Hematopoietic multipotent progenitor cell treated with erythropoietin and hydrocortisone succinate and interleukin-3 and kit ligand, for 17 days (in vitro differentiated cells): ENCODE measurements around the gene NUFIP2.
A peak's percentile ranks its signal among the peaks of the same experiment; 100 is the strongest.
"Not testable (repeated sequence)": the region's sequence is repeated elsewhere in the genome, so short reads cannot be mapped to it uniquely, and the experiment has no call there.

Experiments
- DNase-seq: peaks from one replicate; pipeline ENCODE4 v3.0.0-alpha.2; 2015; ENCODE audit warnings: low spot score

Gene NUFIP2

DNA sequence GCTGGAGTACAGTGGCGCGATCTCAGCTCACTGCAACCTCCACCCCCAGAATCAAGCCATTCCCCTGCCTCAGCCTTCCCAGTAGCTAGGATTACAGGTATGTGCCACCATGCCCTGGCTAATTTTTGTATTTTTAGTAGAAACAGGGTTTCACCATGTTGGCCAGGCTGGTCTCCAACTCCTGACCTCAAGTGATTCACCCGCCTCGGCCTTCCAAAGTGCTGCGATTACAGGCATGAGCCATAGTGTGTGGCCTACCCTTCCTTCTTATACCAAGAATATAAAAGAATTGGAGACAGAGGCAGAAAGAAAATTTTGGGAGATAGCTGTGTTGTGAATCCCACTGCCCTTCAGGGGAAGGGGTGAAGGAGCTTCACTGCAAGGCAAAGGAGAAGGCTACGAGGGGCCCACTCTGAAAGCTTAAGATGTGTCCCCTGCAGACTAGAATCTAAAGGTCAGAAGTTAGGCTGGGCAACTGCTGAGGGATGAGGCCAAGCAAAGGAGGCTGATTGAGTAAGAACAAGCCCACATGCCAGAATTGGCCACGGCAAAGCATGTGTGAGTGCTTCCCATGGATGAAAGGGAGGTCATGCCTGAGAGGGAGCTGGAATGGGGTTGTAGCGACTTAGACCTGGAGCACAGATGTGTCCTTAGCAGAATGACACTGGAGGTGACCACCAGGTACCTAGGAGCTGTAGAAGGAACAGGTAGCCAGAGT lies 55.7 kb downstream of the NUFIP2 start:
- no peak for DNase-seq

DNA sequence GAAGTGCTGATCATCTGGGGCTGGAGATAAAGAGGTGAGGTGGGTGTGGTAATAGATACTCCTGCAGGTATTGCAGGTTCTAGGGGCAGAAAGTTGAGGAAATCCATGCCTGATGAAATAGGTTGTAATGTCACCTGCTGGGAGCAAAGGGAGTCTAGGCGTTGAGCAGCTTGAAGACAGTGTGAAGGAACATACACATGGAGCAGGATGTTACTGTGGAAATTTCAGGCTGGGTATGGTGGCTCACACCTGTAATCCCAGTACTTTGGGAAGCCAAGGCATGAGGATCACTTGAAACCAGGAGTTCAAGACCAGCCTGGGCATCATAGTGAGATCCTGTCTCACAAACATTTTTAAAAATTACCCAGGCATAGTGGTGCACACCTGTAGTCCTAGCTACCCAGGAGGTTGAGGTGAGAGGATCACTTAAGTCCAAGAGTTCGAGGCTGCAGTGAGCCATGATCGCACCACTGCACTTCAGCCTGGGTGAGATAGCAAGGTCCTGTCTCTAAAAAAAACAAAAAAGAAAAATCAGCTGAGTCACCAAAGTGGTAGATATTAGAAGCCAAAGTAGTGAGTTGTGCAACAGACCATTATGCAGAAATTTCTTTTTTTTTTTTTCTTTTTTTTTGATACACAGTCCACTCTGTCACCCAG lies 56.3 kb downstream of the NUFIP2 start:
- DNase-seq, result no peak

DNA sequence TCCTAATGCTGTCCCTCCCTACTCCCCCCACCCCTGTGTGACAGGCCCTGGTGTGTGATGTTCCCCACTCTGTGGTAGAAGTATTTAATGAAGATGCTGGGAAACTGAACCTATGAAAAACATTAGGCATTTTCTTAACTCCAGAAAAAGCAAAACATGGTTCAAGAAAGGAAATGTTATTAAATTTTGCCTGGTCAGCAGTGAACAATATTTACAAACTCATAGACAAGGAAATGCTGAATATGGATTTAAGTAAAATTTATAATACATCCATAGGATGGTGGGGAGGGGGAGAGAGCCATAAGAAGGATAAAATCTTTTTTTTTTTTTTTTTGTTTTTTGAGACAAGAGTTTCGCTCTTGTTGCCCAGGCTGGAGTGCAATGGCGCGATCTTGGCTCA lies 58.0 kb downstream of the NUFIP2 start:
- no peak for DNase-seq

DNA sequence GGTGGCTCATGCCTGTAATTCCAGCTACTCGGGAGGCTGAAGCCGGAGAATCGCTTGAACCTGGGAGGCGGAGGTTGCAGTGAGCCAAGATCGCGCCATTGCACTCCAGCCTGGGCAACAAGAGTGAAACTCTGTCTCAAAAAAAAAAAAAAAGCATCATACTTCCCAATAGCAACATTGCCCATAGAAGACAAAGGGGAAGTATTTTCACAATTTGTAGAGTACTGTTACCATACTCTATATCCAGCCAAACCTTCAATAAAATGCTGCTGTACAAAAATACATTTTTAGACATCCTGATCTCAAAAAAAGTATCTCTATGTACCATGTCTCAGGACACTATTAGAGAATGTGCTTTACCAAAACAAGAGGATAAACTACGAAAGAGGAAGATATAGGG lies 59.0 kb downstream of the NUFIP2 start:
- not testable (repeated sequence) for DNase-seq

- no peak for DNase-seq
These were observed 60.6 kb downstream of the NUFIP2 start for GRCh38 chr17:29233301-29233700.

DNA sequence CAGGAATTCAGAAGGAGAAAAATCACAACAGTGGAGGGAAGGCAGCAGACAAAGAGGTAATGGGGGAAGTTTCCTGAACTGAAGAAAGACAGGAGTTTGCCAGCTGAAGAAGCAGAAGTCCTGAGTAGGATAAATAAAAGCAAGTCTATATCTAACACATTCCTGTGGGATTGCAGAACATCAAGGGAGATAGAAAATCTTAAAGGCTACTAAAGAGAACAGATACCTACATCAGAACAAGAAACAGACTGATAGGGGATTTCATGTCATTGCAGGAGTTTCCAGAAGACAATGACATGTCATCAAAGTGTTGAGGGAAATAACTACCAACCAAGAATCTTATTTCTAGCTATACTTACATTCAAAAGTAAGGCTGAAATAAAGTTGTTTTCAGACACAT lies 68.6 kb downstream of the NUFIP2 start:
- no peak for DNase-seq

- DNase-seq, result not testable (repeated sequence)
These were observed 72.6 kb downstream of the NUFIP2 start for GRCh38 chr17:29221338-29221737.

- peak; percentile 82 for DNase-seq
These were observed 74.4 kb downstream of the NUFIP2 start for GRCh38 chr17:29219378-29220047.

- DNase-seq, result no peak
These were observed 77.1 kb downstream of the NUFIP2 start for GRCh38 chr17:29216856-29217255.

DNA sequence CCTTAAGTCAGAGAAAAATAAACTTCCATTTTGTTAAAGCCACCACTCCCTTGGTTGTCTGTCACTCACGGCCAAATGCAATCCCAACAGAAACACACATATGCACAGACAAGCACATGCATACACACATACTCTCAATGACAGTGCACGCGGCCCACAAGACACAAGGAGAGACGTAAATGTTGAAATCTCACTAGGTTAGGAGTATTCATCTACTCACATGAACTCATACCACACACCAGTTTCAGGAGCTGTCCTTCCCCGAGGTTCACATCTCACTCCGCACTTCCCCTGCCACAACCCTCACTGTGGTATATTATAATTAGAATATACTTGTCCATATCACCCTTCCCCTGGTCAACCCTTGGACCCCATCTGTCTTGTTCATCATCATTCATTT lies 77.8 kb downstream of the NUFIP2 start:
- DNase-seq, result no peak

- no peak for DNase-seq
These were observed 78.2 kb downstream of the NUFIP2 start for GRCh38 chr17:29215717-29216116.

DNA sequence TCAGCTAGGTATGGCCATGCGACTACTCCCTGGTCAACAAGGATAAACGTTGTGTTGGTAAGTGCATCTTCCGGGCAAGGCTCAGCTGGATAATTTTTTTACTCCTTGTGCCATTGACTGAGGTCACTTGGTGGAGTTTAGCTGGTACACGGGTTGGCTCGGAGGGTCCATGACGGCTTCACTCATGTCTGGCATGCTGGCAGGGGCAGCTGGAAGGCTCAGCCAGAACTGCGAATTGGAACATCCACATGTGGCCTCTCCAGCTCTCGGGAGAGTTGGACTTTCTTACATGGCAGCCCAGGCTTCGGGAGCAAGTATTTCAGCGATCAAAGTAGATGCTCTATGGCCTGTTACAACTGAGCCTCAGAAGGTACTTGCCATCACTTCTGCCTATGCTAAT lies 78.8 kb downstream of the NUFIP2 start:
- DNase-seq, result no peak

DNA sequence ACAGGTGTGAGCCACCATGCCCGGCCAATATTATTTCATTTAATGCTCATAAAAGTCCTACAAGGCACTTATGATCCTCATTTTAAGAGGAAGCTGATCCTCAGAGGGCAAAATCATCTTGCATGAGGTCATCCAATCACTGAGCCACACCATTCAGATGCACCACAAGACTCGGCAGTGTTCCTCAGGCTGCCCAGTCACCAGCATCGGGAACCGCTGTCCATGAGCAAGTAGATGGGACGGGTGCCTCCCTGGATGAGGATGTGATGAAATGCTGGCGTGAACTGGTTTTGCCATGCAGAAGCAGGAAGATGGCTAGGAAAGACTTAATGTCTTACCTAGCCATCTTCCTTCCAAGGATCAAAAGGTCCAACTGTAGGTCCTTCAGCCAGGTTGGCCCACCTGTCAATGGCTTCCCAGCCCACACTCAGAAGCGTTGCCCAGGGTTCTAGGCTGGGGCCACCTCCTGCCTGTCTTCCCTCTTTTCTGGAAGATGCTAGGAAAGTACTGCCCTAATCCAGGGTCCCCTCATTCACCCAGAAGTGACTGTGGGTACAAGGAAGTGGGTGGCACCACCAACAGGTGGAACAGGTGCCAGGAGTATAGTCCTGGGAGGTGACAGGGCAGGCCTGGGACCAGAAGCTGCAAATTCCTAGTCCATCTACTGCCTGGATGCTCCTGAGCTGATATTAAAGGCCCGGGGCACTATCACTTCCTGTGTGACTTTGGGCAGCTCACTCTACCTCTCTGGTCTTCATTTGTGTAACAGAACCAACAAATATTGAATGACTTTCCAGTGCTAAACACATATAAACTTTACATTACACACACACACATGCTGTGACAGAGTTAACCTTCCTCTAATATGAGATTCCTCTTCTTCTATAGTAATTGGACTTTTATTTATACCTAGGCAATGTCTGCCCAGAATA lies 79.5 kb downstream of the NUFIP2 start:
- no peak for DNase-seq

- DNase-seq, result no peak
These were observed 81.2 kb downstream of the NUFIP2 start for GRCh38 chr17:29212681-29213121.

GRCh38 chr17:29212094-29212631 lies 81.8 kb downstream of the NUFIP2 start:
- no peak for DNase-seq

- no peak for DNase-seq
These were observed 83.1 kb downstream of the NUFIP2 start for GRCh38 chr17:29210879-29211278.

GRCh38 chr17:29209073-29209472 lies 84.9 kb downstream of the NUFIP2 start:
- DNase-seq, result no peak

- DNase-seq, result no peak
These were observed 86.0 kb downstream of the NUFIP2 start for GRCh38 chr17:29207975-29208374.
